ENCODE measurements around the gene SNPH.

SNPH gene

GRCh38 chr20:1310071-1310470 lies 44.0 kb downstream of the SNPH start:
- no peak overlapping the region for H3K9ac ChIP-seq (ENCODE audit: low read depth, low read length, poor library complexity, severe bottlenecking)
- no peaks in the 10 kb centered on the region for H3K9me2 ChIP-seq (replicated peaks; ENCODE audit: low read depth, low read length)
- no peak overlapping the region for H3K4me2 ChIP-seq (ENCODE audit: low read depth, low read length, poor library complexity, severe bottlenecking)
- no peaks in the 10 kb centered on the region for H3K79me2 ChIP-seq (ENCODE audit: insufficient read depth, low read length)
- no peaks in the 10 kb centered on the region for H3K27me3 ChIP-seq (ENCODE audit: insufficient read depth, low read length, poor library complexity, severe bottlenecking)
- no peaks in the 10 kb centered on the region for H3K9me3 ChIP-seq (ENCODE audit: insufficient read depth, low read depth, low read length)
- H2AFZ ChIP-seq (ENCODE audit: low read length) = no peak overlapping the region
- H4K20me1 ChIP-seq (ENCODE audit: insufficient read depth, low read length, poor library complexity, severe bottlenecking) = no peaks in the 10 kb centered on the region
- H3K4me3 ChIP-seq (ENCODE audit: low read length, poor library complexity, severe bottlenecking) = no peak overlapping the region
- peaks cover 5% of the 10 kb centered on the region for H3K4me1 ChIP-seq (ENCODE audit: insufficient read depth, low read length, poor library complexity, severe bottlenecking)
- H3K36me3 ChIP-seq (ENCODE audit: insufficient read depth, low read length) = no peaks in the 10 kb centered on the region
- no peaks in the 10 kb centered on the region for H3F3A ChIP-seq (ENCODE audit: low read depth)
- TF ChIP-seq CTCF (conservative IDR thresholded peaks at IDR 0.05; ENCODE audit: low read length) (no peak), EZH2phosphoT487 (IDR thresholded peaks at IDR 0.05; ENCODE audit: borderline replicate concordance) (no peak)

- peaks cover 5% of the 10 kb centered on the region for H3K4me1 ChIP-seq (ENCODE audit: insufficient read depth, low read length, poor library complexity, severe bottlenecking)
- H4K20me1 ChIP-seq (ENCODE audit: insufficient read depth, low read length, poor library complexity, severe bottlenecking) = no peaks in the 10 kb centered on the region
- no peaks in the 10 kb centered on the region for H3K9me2 ChIP-seq (replicated peaks; ENCODE audit: low read depth, low read length)
- no peak overlapping the region for H3K9ac ChIP-seq (ENCODE audit: low read depth, low read length, poor library complexity, severe bottlenecking)
- H3K36me3 ChIP-seq (ENCODE audit: insufficient read depth, low read length) = no peaks in the 10 kb centered on the region
- no peaks in the 10 kb centered on the region for H3F3A ChIP-seq (ENCODE audit: low read depth)
- no peaks in the 10 kb centered on the region for H3K27me3 ChIP-seq (ENCODE audit: insufficient read depth, low read length, poor library complexity, severe bottlenecking)
- no peaks in the 10 kb centered on the region for H3K9me3 ChIP-seq (ENCODE audit: insufficient read depth, low read depth, low read length)
- H3K4me2 ChIP-seq (ENCODE audit: low read depth, low read length, poor library complexity, severe bottlenecking) = no peak overlapping the region
- H2AFZ ChIP-seq (ENCODE audit: low read length) = no peak overlapping the region
- no peak for TF ChIP-seq CTCF (conservative IDR thresholded peaks at IDR 0.05; ENCODE audit: low read length)
- no peak for TF ChIP-seq EZH2phosphoT487 (IDR thresholded peaks at IDR 0.05; ENCODE audit: borderline replicate concordance)
- H3K79me2 ChIP-seq (ENCODE audit: insufficient read depth, low read length) = no peaks in the 10 kb centered on the region
- H3K4me3 ChIP-seq (ENCODE audit: low read length, poor library complexity, severe bottlenecking) = no peak overlapping the region
These were observed 44.6 kb downstream of the SNPH start for GRCh38 chr20:1310506-1311190.

- H4K20me1 ChIP-seq (ENCODE audit: insufficient read depth, low read length, poor library complexity, severe bottlenecking) = no peaks in the 10 kb centered on the region
- no peaks in the 10 kb centered on the region for H3K9me2 ChIP-seq (replicated peaks; ENCODE audit: low read depth, low read length)
- H2AFZ ChIP-seq (ENCODE audit: low read length) = no peak overlapping the region
- no peaks in the 10 kb centered on the region for H3K79me2 ChIP-seq (ENCODE audit: insufficient read depth, low read length)
- H3K27me3 ChIP-seq (ENCODE audit: insufficient read depth, low read length, poor library complexity, severe bottlenecking) = no peaks in the 10 kb centered on the region
- H3K4me2 ChIP-seq (ENCODE audit: low read depth, low read length, poor library complexity, severe bottlenecking) = no peak overlapping the region
- no peaks in the 10 kb centered on the region for H3F3A ChIP-seq (ENCODE audit: low read depth)
- TF ChIP-seq EZH2phosphoT487 (IDR thresholded peaks at IDR 0.05; ENCODE audit: borderline replicate concordance) (no peak), CTCF (conservative IDR thresholded peaks at IDR 0.05; ENCODE audit: low read length) (no peak)
- peaks cover 5% of the 10 kb centered on the region for H3K4me1 ChIP-seq (ENCODE audit: insufficient read depth, low read length, poor library complexity, severe bottlenecking)
- no peak overlapping the region for H3K4me3 ChIP-seq (ENCODE audit: low read length, poor library complexity, severe bottlenecking)
- no peak overlapping the region for H3K9ac ChIP-seq (ENCODE audit: low read depth, low read length, poor library complexity, severe bottlenecking)
- H3K9me3 ChIP-seq (ENCODE audit: insufficient read depth, low read depth, low read length) = no peaks in the 10 kb centered on the region
- no peaks in the 10 kb centered on the region for H3K36me3 ChIP-seq (ENCODE audit: insufficient read depth, low read length)
These were observed 46.2 kb downstream of the SNPH start for GRCh38 chr20:1312308-1312707.
